Calu3 (cell line): ENCODE data around the gene PTCHD1. TPM values are rescaled to one million over a fixed set of nuclear protein-coding genes. Genes with fewer than 3 reads are reported as not detected.

Source experiments
- BruUV-seq: library from RNA; stranded (reverse); fragments of 400-500 nt; replicated peaks from 2 replicates; lab custom pipeline; 2021; lab: Mats Ljungman, UMichigan
- CTCF ChIA-PET: fragments of 300-600 bp; sonication (Branson Sonifier 250); formaldehyde crosslinking; loops from one replicate; lab custom pipeline; 2022; ENCODE audit warnings: antibody characterized with exemption; lab: Charles Lee
- DNase-seq: peaks from one replicate; pipeline ENCODE4 v3.0.0; 2022
- H3K27ac Mint-ChIP-seq: one replicate; pipeline ENCODE4 v1.8.0; 2022; ENCODE audit warnings: mixed read lengths; ENCODE audit not compliant: unreplicated experiment
- H3K27me3 Mint-ChIP-seq: one replicate; pipeline ENCODE4 v1.8.0; 2022; ENCODE audit warnings: mixed read lengths; ENCODE audit not compliant: unreplicated experiment
- H3K36me3 Mint-ChIP-seq: one replicate; pipeline ENCODE4 v1.8.0; 2022; ENCODE audit warnings: mild to moderate bottlenecking, moderate library complexity, mixed read lengths; ENCODE audit not compliant: insufficient read depth, unreplicated experiment
- H3K4me1 Mint-ChIP-seq: one replicate; pipeline ENCODE4 v1.8.0; 2022; ENCODE audit warnings: mild to moderate bottlenecking, low read depth, mixed read lengths; ENCODE audit not compliant: unreplicated experiment
- H3K4me3 Mint-ChIP-seq: one replicate; pipeline ENCODE4 v1.8.0; 2022; ENCODE audit warnings: mild to moderate bottlenecking, low read depth, moderate library complexity, mixed read lengths; ENCODE audit not compliant: unreplicated experiment
- H3K9me3 Mint-ChIP-seq: one replicate; pipeline ENCODE4 v1.8.0; 2022; ENCODE audit warnings: low read depth, mixed read lengths; ENCODE audit not compliant: unreplicated experiment
- CTCF ChIP-seq: fragments of 200-600 bp; IDR thresholded peaks from one replicate; pipeline ENCODE4 v1.8.0; 2022; ENCODE audit warnings: antibody characterized with exemption; ENCODE audit not compliant: unreplicated experiment
- intact Hi-C: fragments of 100-400 bp; cut with micrococcal nuclease; formaldehyde crosslinking; loops from one replicate; pipeline ENCODE4 v1.10.0; 2022; ENCODE audit not compliant: unreplicated experiment
- total RNA-seq: library from RNA; stranded (reverse); gene quantifications from 2 replicates; pipeline ENCODE4 v1.2.3, GENCODE V29; 2022

The PTCHD1 gene
- total RNA-seq, 1 experiment from 2014 or later = not detected

DNA sequence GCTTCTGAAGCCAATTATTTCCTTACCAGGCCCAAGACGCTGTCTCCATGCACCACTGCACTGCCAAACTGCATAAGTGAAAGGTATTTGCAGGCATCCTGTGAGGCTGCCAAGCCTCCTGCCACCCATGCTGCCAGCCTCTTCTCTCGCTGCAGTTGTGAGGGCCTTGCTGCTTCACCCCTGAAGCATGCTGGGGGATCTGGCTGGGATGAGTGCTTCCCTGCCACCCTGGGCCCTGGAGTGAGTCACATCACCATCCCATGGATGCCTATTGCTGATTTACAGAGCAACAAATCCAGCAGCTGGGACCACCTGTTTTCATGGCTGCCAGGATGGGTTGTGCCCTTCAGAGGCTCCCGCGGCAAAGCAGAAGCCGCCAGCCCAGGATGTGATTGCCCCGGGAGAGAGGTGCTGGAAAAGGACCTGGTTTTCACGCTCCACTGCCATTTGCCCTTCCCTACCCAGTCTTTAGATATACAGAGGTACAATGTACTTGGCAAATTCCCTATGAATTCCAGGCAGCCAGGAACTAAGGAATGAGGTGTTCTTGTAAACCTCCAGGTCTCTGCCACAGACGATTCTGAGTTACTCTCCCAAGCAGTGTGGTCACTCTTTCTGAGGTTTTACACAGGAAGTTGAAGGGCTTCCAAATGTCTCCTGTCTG, 41.5 kb upstream of the PTCHD1 start:
- Mint-ChIP-seq H3K9me3 (no peaks in the 10 kb centered on the region), H3K27me3 (peaks cover 8% of the 10 kb centered on the region), H3K4me3 (no peak overlapping the region), H3K27ac (no peak overlapping the region), H3K36me3 (no peaks in the 10 kb centered on the region), H3K4me1 (no peaks in the 10 kb centered on the region)
- CTCF ChIA-PET = no interaction called here
- no TSS peak for BruUV-seq
- DNase-seq = no peak
- intact Hi-C loops = no loop called here
- TF ChIP-seq CTCF = no peak

DNA sequence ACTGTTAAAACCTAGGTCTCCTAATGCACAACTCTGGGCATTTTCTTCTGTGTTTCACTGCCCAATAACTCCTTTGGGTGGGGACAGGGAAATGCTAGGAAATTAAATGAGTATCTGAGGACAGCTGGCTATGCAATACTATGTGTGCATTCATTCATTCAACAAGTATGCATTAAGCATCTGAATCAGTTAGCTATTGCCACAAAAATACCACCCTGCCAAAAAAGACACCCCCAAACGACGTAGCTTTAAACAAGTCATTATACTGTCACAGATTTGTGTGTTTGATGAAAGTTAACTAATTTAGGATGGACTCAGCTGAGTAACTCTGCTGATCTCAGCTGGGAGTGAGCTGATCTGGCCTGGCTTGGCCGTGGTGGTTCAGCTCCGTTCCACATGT, 29.8 kb upstream of the PTCHD1 start:
- no peaks in the 10 kb centered on the region for H3K36me3 Mint-ChIP-seq
- H3K27ac Mint-ChIP-seq = no peak overlapping the region
- H3K4me1 Mint-ChIP-seq = no peaks in the 10 kb centered on the region
- no peaks in the 10 kb centered on the region for H3K27me3 Mint-ChIP-seq
- CTCF ChIA-PET = no interaction called here
- H3K9me3 Mint-ChIP-seq = no peaks in the 10 kb centered on the region
- TF ChIP-seq CTCF = no peak
- BruUV-seq = no TSS peak
- no peak for DNase-seq
- H3K4me3 Mint-ChIP-seq = no peak overlapping the region
- intact Hi-C loops = no loop called here

- Mint-ChIP-seq H3K9me3 (no peaks in the 10 kb centered on the region), H3K4me1 (no peaks in the 10 kb centered on the region), H3K4me3 (no peak overlapping the region), H3K27me3 (peaks cover 14% of the 10 kb centered on the region), H3K36me3 (no peaks in the 10 kb centered on the region), H3K27ac (no peak overlapping the region)
- intact Hi-C loops = no loop called here
- DNase-seq = no peak
- no TSS peak for BruUV-seq
- CTCF ChIA-PET = no interaction called here
- TF ChIP-seq CTCF = no peak
Measured at GRCh38 chrX:23311731-23312130, 22.9 kb upstream of the PTCHD1 start.

DNA sequence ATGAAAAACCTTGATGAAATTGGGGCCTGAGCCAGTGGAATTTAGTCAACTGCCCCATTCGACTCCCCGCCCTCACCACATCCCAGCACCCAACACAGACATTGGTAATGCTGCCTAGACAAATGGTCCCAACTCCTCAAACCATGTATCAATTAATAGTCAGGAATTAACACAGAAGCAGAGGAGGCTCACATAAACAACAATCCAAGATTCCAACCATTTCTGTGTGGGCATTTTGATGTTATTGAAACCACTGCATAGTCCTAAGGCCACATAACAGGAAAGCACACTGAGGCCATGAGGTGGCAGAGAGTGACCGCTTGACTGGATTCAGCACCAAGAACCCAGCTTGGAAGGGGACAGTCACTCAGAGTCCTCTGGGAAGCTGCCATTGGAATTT, 22.5 kb upstream of the PTCHD1 start:
- no peak overlapping the region for H3K27ac Mint-ChIP-seq
- no peak for DNase-seq
- H3K27me3 Mint-ChIP-seq = peaks cover 14% of the 10 kb centered on the region
- no peak overlapping the region for H3K4me3 Mint-ChIP-seq
- no peaks in the 10 kb centered on the region for H3K9me3 Mint-ChIP-seq
- CTCF ChIA-PET = no interaction called here
- no TSS peak for BruUV-seq
- no peaks in the 10 kb centered on the region for H3K4me1 Mint-ChIP-seq
- no peaks in the 10 kb centered on the region for H3K36me3 Mint-ChIP-seq
- TF ChIP-seq CTCF = no peak
- intact Hi-C loops = no loop called here
